ENCODE results near the gene OR6N1.

GRCh38 chr1:158781104-158781503, 9.1 kb upstream of the OR6N1 start, which contains the start of gene OR6N2:
- TF ChIP-seq FOXM1 (IDR thresholded peaks at IDR 0.05; ENCODE audit: low read depth) = no peak
- TF ChIP-seq CTCF (IDR thresholded peaks at IDR 0.05) = no peak
- TF ChIP-seq POLR2AphosphoS5 (IDR thresholded peaks at IDR 0.05; ENCODE audit: low read depth, low read length) = no peak
- no peak for TF ChIP-seq SIN3A (IDR thresholded peaks at IDR 0.05; ENCODE audit: borderline replicate concordance, low read depth, low read length)
- TF ChIP-seq NRF1 (IDR thresholded peaks at IDR 0.05; ENCODE audit: low read depth, low read length) = no peak
- TF ChIP-seq TAF1 (IDR thresholded peaks at IDR 0.05; ENCODE audit: borderline replicate concordance, low read depth, low read length) = no peak
- no peak for TF ChIP-seq REST (IDR thresholded peaks at IDR 0.05; ENCODE audit: low read depth, low read length)
- TF ChIP-seq EP300 (IDR thresholded peaks at IDR 0.05; ENCODE audit: borderline replicate concordance in 1 of 2, low read depth in 1 of 2, low read length in 1 of 2) = no peak
- no peak for TF ChIP-seq EZH2phosphoT487 (IDR thresholded peaks at IDR 0.05; ENCODE audit: borderline replicate concordance, low read depth)
- TF ChIP-seq YY1 (IDR thresholded peaks at IDR 0.05; ENCODE audit: low read depth) = no peak
- TF ChIP-seq, protein P1, sequence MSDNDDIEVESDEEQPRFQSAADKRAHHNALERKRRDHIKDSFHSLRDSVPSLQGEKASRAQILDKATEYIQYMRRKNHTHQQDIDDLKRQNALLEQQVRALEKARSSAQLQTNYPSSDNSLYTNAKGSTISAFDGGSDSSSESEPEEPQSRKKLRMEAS (IDR thresholded peaks at IDR 0.05; ENCODE audit: low read depth) = no peak
- TF ChIP-seq CHD2 (IDR thresholded peaks at IDR 0.05; ENCODE audit: low read length, partially characterized antibody) = no peak
- TF ChIP-seq, protein P2, sequence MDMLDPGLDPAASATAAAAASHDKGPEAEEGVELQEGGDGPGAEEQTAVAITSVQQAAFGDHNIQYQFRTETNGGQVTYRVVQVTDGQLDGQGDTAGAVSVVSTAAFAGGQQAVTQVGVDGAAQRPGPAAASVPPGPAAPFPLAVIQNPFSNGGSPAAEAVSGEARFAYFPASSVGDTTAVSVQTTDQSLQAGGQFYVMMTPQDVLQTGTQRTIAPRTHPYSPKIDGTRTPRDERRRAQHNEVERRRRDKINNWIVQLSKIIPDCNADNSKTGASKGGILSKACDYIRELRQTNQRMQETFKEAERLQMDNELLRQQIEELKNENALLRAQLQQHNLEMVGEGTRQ (IDR thresholded peaks at IDR 0.05; ENCODE audit: borderline replicate concordance, low read depth, low read length) = no peak
- TF ChIP-seq IRF3 (IDR thresholded peaks at IDR 0.05; ENCODE audit: low read depth, low read length) = no peak

Data from SK-N-SH (cell line).